HEK293 (cell line): ENCODE results near the gene AMZ2.

Source experiments
- CTCF ChIA-PET: fragments of 350-600 bp; formaldehyde crosslinking; extraction: SDS; loops from one replicate; lab custom pipeline; 2021; ENCODE audit warnings: antibody characterized with exemption; lab: Yijun Ruan, JAX
- POLR2A ChIA-PET: fragments of 300-600 bp; formaldehyde crosslinking; extraction: SDS; loops from one replicate; lab custom pipeline; 2020; ENCODE audit warnings: antibody characterized with exemption, inconsistent platforms; lab: Yijun Ruan, JAX
- H3K27ac ChIP-seq: fragments of 200-500 bp; sonication (Bioruptor generic); 2 replicates; pipeline ENCODE4 v1.5.1; 2014; ENCODE audit warnings: low read depth, low read length, control low read depth, inconsistent platforms; ENCODE audit errors: extremely low read depth
- H3K36me3 ChIP-seq, 2 experiments: fragments of 200-500 bp in 1 of 2; sonication (Bioruptor generic) in 1 of 2; 1 replicate in 1 of 2; 2 replicates in 1 of 2; pipeline ENCODE4 v1.5.1; 2014 to 2017; ENCODE audit warnings: inconsistent platforms in 2 of 2, low read length in 2 of 2; ENCODE audit not compliant: control insufficient read depth in 2 of 2, insufficient read depth in 1 of 2
- H3K4me1 ChIP-seq: fragments of 200-500 bp; sonication (Bioruptor generic); 2 replicates; pipeline ENCODE4 v1.5.1; 2014; ENCODE audit warnings: mild to moderate bottlenecking, low read length, inconsistent platforms; ENCODE audit not compliant: control insufficient read depth, insufficient read depth
- H3K4me3 ChIP-seq: 2 replicates; pipeline ENCODE4 v1.5.1; 2011; ENCODE audit warnings: low read depth, mild to moderate bottlenecking, control low read depth, low read length, moderate library complexity
- H3K9me3 ChIP-seq: fragments of 200-500 bp; sonication (Bioruptor generic); 2 replicates; pipeline ENCODE4 v1.5.1; 2014; ENCODE audit warnings: low read depth, low read length, inconsistent platforms; ENCODE audit not compliant: control insufficient read depth, insufficient read depth
- BCL11A ChIP-seq: fragments of 450-650 bp; formaldehyde crosslinking; IDR thresholded peaks from 2 replicates; pipeline ENCODE4 v1.5.1; 2016; ENCODE audit warnings: low read depth, missing biosample characterization, missing genetic modification characterization
- GLIS2 ChIP-seq: fragments of 450-650 bp; formaldehyde crosslinking; IDR thresholded peaks from 2 replicates; pipeline ENCODE4 v1.5.1; 2016; ENCODE audit warnings: missing biosample characterization, missing genetic modification characterization
- OSR2 ChIP-seq: fragments of 450-650 bp; formaldehyde crosslinking; IDR thresholded peaks from 2 replicates; pipeline ENCODE4 v1.5.1; 2016; ENCODE audit warnings: missing biosample characterization, missing genetic modification characterization
- PRDM2 ChIP-seq: fragments of 450-650 bp; formaldehyde crosslinking; IDR thresholded peaks from 2 replicates; pipeline ENCODE4 v1.5.1; 2016; ENCODE audit warnings: missing biosample characterization, missing genetic modification characterization, borderline replicate concordance
- SCRT1 ChIP-seq: fragments of 450-650 bp; formaldehyde crosslinking; IDR thresholded peaks from 2 replicates; pipeline ENCODE4 v1.5.1; 2016; ENCODE audit warnings: missing biosample characterization, missing genetic modification characterization, borderline replicate concordance
- SCRT2 ChIP-seq: fragments of 450-650 bp; formaldehyde crosslinking; IDR thresholded peaks from 2 replicates; pipeline ENCODE4 v1.5.1; 2016; ENCODE audit warnings: missing biosample characterization, missing genetic modification characterization
- ZBTB1 ChIP-seq: fragments of 450-650 bp; formaldehyde crosslinking; IDR thresholded peaks from 2 replicates; pipeline ENCODE4 v1.5.1; 2016; ENCODE audit warnings: missing biosample characterization, missing genetic modification characterization
- ZBTB7A ChIP-seq: fragments of 450-650 bp; formaldehyde crosslinking; IDR thresholded peaks from 2 replicates; pipeline ENCODE4 v1.5.1; 2016; ENCODE audit warnings: low read depth, missing biosample characterization, missing genetic modification characterization
- ZEB2 ChIP-seq: fragments of 450-650 bp; formaldehyde crosslinking; IDR thresholded peaks from 2 replicates; pipeline ENCODE4 v1.5.1; 2016; ENCODE audit warnings: missing biosample characterization, missing genetic modification characterization
- ZFHX2 ChIP-seq: fragments of 450-650 bp; formaldehyde crosslinking; conservative IDR thresholded peaks from 2 replicates; pipeline ENCODE4 v1.5.1; 2016; ENCODE audit warnings: missing biosample characterization, missing genetic modification characterization
- ZNF112 ChIP-seq: fragments of 450-650 bp; formaldehyde crosslinking; IDR thresholded peaks from 2 replicates; pipeline ENCODE4 v1.5.0; 2017; ENCODE audit warnings: missing biosample characterization, missing genetic modification characterization
- ZNF146 ChIP-seq: fragments of 450-650 bp; formaldehyde crosslinking; IDR thresholded peaks from 2 replicates; pipeline ENCODE4 v1.5.1; 2016; ENCODE audit warnings: missing biosample characterization, missing genetic modification characterization
- ZNF175 ChIP-seq: fragments of 450-650 bp; formaldehyde crosslinking; IDR thresholded peaks from 2 replicates; pipeline ENCODE4 v1.5.1; 2016; ENCODE audit warnings: missing biosample characterization, missing genetic modification characterization
- ZNF19 ChIP-seq: fragments of 450-650 bp; formaldehyde crosslinking; IDR thresholded peaks from 2 replicates; pipeline ENCODE4; 2016; ENCODE audit warnings: missing biosample characterization, missing genetic modification characterization, low read depth
- ZNF202 ChIP-seq: fragments of 450-650 bp; formaldehyde crosslinking; IDR thresholded peaks from 2 replicates; pipeline ENCODE4 v1.5.1; 2016; ENCODE audit warnings: missing biosample characterization, missing genetic modification characterization, borderline replicate concordance
- ZNF214 ChIP-seq: fragments of 450-650 bp; formaldehyde crosslinking; IDR thresholded peaks from 2 replicates; pipeline ENCODE4 v1.5.1; 2017; ENCODE audit warnings: missing biosample characterization, mild to moderate bottlenecking, missing genetic modification characterization, borderline replicate concordance
- ZNF354C ChIP-seq: fragments of 450-650 bp; formaldehyde crosslinking; IDR thresholded peaks from 2 replicates; pipeline ENCODE4 v1.5.1; 2016; ENCODE audit warnings: missing biosample characterization, missing genetic modification characterization, low read depth, borderline replicate concordance
- ZNF449 ChIP-seq: fragments of 450-650 bp; formaldehyde crosslinking; IDR thresholded peaks from 2 replicates; pipeline ENCODE4 v1.5.1; 2017; ENCODE audit warnings: missing biosample characterization, mild to moderate bottlenecking, missing genetic modification characterization, moderate library complexity
- ZNF544 ChIP-seq: fragments of 450-650 bp; formaldehyde crosslinking; IDR thresholded peaks from 2 replicates; pipeline ENCODE4 v1.5.0; 2017; ENCODE audit warnings: missing biosample characterization, missing genetic modification characterization
- ZNF677 ChIP-seq: fragments of 450-650 bp; IDR thresholded peaks from 2 replicates; pipeline ENCODE4 v1.5.0; 2018; ENCODE audit warnings: missing biosample characterization, mild to moderate bottlenecking, missing genetic modification characterization, moderate library complexity
- ZNF776 ChIP-seq: fragments of 450-650 bp; formaldehyde crosslinking; IDR thresholded peaks from 2 replicates; pipeline ENCODE4 v1.5.0; 2017; ENCODE audit warnings: missing biosample characterization, missing genetic modification characterization, borderline replicate concordance
- TF ChIP-seq, protein P1 (sequence below): fragments of 450-650 bp; formaldehyde crosslinking; IDR thresholded peaks from 2 replicates; pipeline ENCODE4 v1.5.1; 2016; ENCODE audit warnings: missing biosample characterization, missing genetic modification characterization
- TF ChIP-seq, protein P2 (sequence below): fragments of 450-650 bp; formaldehyde crosslinking; IDR thresholded peaks from 2 replicates; pipeline ENCODE4 v1.5.1; 2017; ENCODE audit warnings: missing biosample characterization, missing genetic modification characterization
- TF ChIP-seq, protein P3 (sequence below): fragments of 450-650 bp; formaldehyde crosslinking; IDR thresholded peaks from 2 replicates; pipeline ENCODE4 v1.5.1; 2016; ENCODE audit warnings: missing biosample characterization, missing genetic modification characterization

Gene AMZ2

DNA sequence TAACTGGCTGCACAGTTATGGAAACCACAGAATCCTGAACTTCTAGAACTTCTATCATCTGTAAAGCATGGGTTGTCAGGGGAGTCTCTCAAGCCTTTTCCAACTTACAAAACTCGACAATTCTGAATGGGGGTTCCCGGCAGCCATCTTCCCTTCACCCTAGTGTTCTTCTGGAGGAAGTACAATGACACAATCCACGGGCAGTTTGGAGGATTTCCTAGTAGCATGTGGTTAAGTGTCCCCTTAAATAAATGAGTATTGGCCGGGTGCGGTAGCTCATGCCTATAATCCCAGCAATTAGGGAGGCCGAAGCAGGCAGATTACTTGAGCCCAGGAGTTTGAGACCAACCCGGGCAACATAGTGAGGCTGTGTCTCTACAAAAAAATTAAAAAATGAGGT lies 41.0 kb downstream of the AMZ2 start:
- no peak overlapping the region for H3K4me3 ChIP-seq
- TF ChIP-seq GLIS2 = no peak
- TF ChIP-seq, protein P1, sequence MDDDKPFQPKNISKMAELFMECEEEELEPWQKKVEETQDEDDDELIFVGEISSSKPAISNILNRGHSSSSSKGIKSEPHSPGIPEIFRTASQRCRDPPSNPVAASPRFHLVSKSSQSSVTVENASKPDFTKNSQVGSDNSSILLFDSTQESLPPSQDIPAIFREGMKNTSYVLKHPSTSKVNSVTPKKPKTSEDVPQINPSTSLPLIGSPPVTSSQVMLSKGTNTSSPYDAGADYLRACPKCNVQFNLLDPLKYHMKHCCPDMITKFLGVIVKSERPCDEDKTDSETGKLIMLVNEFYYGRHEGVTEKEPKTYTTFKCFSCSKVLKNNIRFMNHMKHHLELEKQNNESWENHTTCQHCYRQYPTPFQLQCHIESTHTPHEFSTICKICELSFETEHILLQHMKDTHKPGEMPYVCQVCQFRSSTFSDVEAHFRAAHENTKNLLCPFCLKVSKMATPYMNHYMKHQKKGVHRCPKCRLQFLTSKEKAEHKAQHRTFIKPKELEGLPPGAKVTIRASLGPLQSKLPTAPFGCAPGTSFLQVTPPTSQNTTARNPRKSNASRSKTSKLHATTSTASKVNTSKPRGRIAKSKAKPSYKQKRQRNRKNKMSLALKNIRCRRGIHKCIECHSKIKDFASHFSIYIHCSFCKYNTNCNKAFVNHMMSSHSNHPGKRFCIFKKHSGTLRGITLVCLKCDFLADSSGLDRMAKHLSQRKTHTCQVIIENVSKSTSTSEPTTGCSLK (tag by site-specific recombination) = no peak
- TF ChIP-seq ZBTB1 = no peak
- no peak for TF ChIP-seq SCRT1 (tag by site-specific recombination)
- no peak for TF ChIP-seq ZNF202 (tag by site-specific recombination)
- TF ChIP-seq PRDM2 = no peak
- TF ChIP-seq ZNF214 (tag by site-specific recombination) = no peak
- no peak for TF ChIP-seq SCRT2 (tag by site-specific recombination)
- no peak for TF ChIP-seq BCL11A (tag by site-specific recombination)
- TF ChIP-seq ZBTB7A = no peak
- H3K9me3 ChIP-seq = no peaks in the 10 kb centered on the region
- CTCF ChIA-PET = interaction anchor here (0.8 to 2.6 kb wide), 3 partner anchors 15 to 148 kb away, joined by 4 to 10 read pairs (median 4); no protein-coding TSS in a partner anchor
- no peaks in the 10 kb centered on the region for H3K36me3 ChIP-seq
- peaks cover 7% of the 10 kb centered on the region; the same call in 1 of the 2 replicates for H3K4me1 ChIP-seq
- H3K27ac ChIP-seq = no peak overlapping the region
- POLR2A ChIA-PET = no interaction called here

DNA sequence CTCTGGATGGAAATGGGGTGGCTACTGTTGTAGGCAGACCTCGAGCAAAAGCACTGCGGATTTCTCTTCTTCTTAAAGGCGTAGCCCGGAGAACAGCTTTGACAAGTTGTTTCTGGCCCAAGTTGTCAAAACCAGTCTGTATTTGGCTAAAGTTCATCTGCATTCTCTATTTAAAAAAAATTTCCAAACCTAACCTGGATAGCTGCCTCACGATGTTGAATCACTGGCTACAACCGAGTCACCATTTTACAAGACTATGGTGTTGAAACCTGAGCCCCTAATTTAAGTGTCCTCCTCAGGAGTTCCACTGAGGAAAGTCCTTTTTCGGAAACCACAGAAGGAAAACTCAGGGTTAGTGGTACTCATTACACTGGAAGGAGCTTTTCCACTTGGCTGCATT lies 41.6 kb downstream of the AMZ2 start:
- ChIA-PET POLR2A (no interaction called here), CTCF (interaction anchor here (0.5 to 2.6 kb wide), 6 partner anchors 16 to 147 kb away, joined by 3 to 10 read pairs (median 4); partner anchors contain the start of gene AMZ2)
- Histone ChIP-seq H3K4me3 (no peak overlapping the region), H3K27ac (no peak overlapping the region), H3K9me3 (no peaks in the 10 kb centered on the region), H3K4me1 (peaks cover 7% of the 10 kb centered on the region; the same call in 1 of the 2 replicates), H3K36me3 (no peaks in the 10 kb centered on the region)
- TF ChIP-seq, protein P2, sequence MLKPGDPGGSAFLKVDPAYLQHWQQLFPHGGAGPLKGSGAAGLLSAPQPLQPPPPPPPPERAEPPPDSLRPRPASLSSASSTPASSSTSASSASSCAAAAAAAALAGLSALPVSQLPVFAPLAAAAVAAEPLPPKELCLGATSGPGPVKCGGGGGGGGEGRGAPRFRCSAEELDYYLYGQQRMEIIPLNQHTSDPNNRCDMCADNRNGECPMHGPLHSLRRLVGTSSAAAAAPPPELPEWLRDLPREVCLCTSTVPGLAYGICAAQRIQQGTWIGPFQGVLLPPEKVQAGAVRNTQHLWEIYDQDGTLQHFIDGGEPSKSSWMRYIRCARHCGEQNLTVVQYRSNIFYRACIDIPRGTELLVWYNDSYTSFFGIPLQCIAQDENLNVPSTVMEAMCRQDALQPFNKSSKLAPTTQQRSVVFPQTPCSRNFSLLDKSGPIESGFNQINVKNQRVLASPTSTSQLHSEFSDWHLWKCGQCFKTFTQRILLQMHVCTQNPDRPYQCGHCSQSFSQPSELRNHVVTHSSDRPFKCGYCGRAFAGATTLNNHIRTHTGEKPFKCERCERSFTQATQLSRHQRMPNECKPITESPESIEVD = peak; percentile 93
- no peak for TF ChIP-seq ZNF175
- TF ChIP-seq OSR2 = peak; percentile 53
- TF ChIP-seq ZNF449 (tag by site-specific recombination) = no peak
- TF ChIP-seq ZNF112 (tag by site-specific recombination) = no peak
- no peak for TF ChIP-seq ZEB2 (tag by site-specific recombination)
- no peak for TF ChIP-seq ZNF19 (tag by site-specific recombination)
- no peak for TF ChIP-seq ZNF677 (tag by site-specific recombination)
- TF ChIP-seq ZNF776 = no peak
- no peak for TF ChIP-seq ZNF146 (tag by site-specific recombination)
- TF ChIP-seq ZNF354C = no peak
- TF ChIP-seq, protein P3, sequence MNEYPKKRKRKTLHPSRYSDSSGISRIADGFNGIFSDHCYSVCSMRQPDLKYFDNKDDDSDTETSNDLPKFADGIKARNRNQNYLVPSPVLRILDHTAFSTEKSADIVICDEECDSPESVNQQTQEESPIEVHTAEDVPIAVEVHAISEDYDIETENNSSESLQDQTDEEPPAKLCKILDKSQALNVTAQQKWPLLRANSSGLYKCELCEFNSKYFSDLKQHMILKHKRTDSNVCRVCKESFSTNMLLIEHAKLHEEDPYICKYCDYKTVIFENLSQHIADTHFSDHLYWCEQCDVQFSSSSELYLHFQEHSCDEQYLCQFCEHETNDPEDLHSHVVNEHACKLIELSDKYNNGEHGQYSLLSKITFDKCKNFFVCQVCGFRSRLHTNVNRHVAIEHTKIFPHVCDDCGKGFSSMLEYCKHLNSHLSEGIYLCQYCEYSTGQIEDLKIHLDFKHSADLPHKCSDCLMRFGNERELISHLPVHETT (tag by site-specific recombination) = no peak
- no peak for TF ChIP-seq ZFHX2 (tag by site-specific recombination)
- TF ChIP-seq ZNF544 = no peak
